Activated B cell treated with CpG ODN at 0.5 μM for 24 hours (primary cell): ENCODE data around the gene POT1. TPM values are rescaled to one million over a fixed set of nuclear protein-coding genes. Genes with fewer than 3 reads are reported as not detected.
A peak's percentile ranks its signal among the peaks of the same experiment; 100 is the strongest.

Experiments
- ATAC-seq: fragments of 200-7000 bp; cut with Tn5 transposase; one replicate; pipeline ENCODE4 v1.10.0; 2021; ENCODE audit warnings: low read depth, mild to moderate bottlenecking, moderate library complexity
- CTCF ChIA-PET: fragments of 350-600 bp; sonication (Branson Sonifier 250); formaldehyde crosslinking; loops from one replicate; lab custom pipeline; 2021; ENCODE audit warnings: antibody characterized with exemption; lab: Charles Lee
- POLR2A ChIA-PET: fragments of 350-600 bp; sonication (Branson Sonifier 250); formaldehyde crosslinking; loops from one replicate; lab custom pipeline; 2021; ENCODE audit warnings: antibody characterized with exemption; lab: Charles Lee
- DNase-seq: peaks from one replicate; pipeline ENCODE4 v3.0.0; 2022
- H3K27ac Mint-ChIP-seq: one replicate; pipeline ENCODE4 v1.8.0; 2020; ENCODE audit warnings: mixed read lengths
- H3K27me3 Mint-ChIP-seq: one replicate; pipeline ENCODE4 v1.8.0; 2021; ENCODE audit warnings: mixed read lengths
- H3K36me3 Mint-ChIP-seq: one replicate; pipeline ENCODE4 v1.8.0; 2021; ENCODE audit warnings: low read depth, mixed read lengths
- H3K4me1 Mint-ChIP-seq: one replicate; pipeline ENCODE4 v1.8.0; 2021; ENCODE audit warnings: mixed read lengths
- H3K4me3 Mint-ChIP-seq: one replicate; pipeline ENCODE4 v1.8.0; 2020; ENCODE audit warnings: mild to moderate bottlenecking, mixed read lengths
- H3K9me3 Mint-ChIP-seq: one replicate; pipeline ENCODE4 v1.8.0; 2020; ENCODE audit warnings: mixed read lengths
- intact Hi-C: fragments of 100-400 bp; cut with micrococcal nuclease; formaldehyde crosslinking; loops from one replicate; pipeline ENCODE4 v1.15.1; 2024
- total RNA-seq: library from RNA; stranded (reverse); gene quantifications from 2 replicates; pipeline ENCODE4 v1.2.3, GENCODE V29; 2022
- TF ChIP-seq, protein P1 (sequence below): fragments of 200-600 bp; IDR thresholded peaks from one replicate; pipeline ENCODE4 v1.8.0; 2022; ENCODE audit warnings: antibody characterized with exemption, mild to moderate bottlenecking

Gene POT1
- total RNA-seq, 1 donor from 2014 or later = 26.8 TPM

DNA sequence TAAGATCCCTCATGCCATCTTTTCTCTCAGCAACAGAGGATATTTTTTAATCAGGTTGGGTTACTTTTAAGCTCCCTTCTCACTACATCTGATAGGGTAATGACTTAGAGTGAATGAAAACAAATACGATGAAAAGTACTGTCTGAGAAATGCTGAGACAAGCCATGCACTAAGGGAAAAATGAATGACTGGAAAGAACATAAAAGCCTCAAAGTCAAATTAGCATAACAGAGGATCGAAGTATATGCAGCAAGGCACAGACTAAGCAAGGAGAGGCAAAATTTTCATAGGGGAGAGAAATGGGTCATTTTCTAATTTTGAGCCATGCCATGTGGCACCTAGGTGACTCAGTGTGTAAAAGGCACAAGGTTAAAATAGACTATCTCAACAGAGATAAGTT lies 8.5 kb upstream of the POT1 start:
- intact Hi-C loops = no loop called here
- no peak overlapping the region for H3K27ac Mint-ChIP-seq
- ChIA-PET CTCF (no interaction called here), POLR2A (no interaction called here)
- no peaks in the 10 kb centered on the region for H3K9me3 Mint-ChIP-seq
- H3K36me3 Mint-ChIP-seq = no peaks in the 10 kb centered on the region
- DNase-seq (no peak), ATAC-seq (no peak)
- H3K4me3 Mint-ChIP-seq = no peak overlapping the region
- H3K27me3 Mint-ChIP-seq = no peaks in the 10 kb centered on the region
- TF ChIP-seq, protein P1, sequence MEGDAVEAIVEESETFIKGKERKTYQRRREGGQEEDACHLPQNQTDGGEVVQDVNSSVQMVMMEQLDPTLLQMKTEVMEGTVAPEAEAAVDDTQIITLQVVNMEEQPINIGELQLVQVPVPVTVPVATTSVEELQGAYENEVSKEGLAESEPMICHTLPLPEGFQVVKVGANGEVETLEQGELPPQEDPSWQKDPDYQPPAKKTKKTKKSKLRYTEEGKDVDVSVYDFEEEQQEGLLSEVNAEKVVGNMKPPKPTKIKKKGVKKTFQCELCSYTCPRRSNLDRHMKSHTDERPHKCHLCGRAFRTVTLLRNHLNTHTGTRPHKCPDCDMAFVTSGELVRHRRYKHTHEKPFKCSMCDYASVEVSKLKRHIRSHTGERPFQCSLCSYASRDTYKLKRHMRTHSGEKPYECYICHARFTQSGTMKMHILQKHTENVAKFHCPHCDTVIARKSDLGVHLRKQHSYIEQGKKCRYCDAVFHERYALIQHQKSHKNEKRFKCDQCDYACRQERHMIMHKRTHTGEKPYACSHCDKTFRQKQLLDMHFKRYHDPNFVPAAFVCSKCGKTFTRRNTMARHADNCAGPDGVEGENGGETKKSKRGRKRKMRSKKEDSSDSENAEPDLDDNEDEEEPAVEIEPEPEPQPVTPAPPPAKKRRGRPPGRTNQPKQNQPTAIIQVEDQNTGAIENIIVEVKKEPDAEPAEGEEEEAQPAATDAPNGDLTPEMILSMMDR = no peak
- no peaks in the 10 kb centered on the region for H3K4me1 Mint-ChIP-seq

DNA sequence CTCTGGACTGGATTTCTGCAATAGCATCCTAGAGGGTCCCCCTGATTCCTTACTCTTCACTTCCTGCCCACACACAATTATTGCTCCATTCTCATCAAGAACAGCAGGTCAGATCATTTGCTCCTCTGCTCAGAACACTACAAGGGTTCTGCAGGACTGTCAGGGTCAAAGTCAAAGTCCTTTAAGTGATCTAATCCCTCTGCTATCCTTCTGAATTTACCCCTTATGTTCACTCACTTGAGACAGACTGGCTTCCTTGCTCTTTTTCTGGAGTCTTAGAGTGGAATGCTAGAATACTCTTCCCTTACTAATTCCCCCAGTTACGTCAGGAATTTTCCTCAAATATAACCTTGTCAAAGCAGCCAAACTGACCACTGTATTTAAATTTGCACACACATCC lies 7.5 kb upstream of the POT1 start:
- no peak for DNase-seq
- ChIA-PET CTCF (no interaction called here), POLR2A (no interaction called here)
- no peaks in the 10 kb centered on the region for H3K9me3 Mint-ChIP-seq
- no peaks in the 10 kb centered on the region for H3K4me1 Mint-ChIP-seq
- ATAC-seq = no peak
- TF ChIP-seq, protein P1 = no peak
- H3K27me3 Mint-ChIP-seq = no peaks in the 10 kb centered on the region
- no peak overlapping the region for H3K4me3 Mint-ChIP-seq
- H3K36me3 Mint-ChIP-seq = no peaks in the 10 kb centered on the region
- intact Hi-C loops = no loop called here
- no peak overlapping the region for H3K27ac Mint-ChIP-seq

DNA sequence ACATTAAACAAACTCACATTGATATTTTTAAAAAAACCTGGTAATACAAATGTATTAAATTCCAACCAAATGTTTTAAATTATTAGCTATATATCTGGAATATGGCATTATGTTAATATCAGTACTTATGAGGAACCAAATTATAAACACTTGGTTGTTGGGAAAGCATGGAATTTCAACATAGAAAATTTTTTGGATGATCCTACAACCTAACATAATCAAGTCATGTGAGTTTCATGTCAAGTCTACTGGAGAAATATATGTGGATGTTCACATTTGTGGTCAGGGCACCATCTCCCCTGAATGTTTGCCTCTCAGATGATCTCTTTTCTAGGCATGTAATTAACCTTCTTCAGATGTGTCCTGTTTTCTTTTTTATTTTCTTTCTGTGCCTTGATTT lies 5.2 kb upstream of the POT1 start:
- TF ChIP-seq, protein P1 = no peak
- DNase-seq = no peak

DNA sequence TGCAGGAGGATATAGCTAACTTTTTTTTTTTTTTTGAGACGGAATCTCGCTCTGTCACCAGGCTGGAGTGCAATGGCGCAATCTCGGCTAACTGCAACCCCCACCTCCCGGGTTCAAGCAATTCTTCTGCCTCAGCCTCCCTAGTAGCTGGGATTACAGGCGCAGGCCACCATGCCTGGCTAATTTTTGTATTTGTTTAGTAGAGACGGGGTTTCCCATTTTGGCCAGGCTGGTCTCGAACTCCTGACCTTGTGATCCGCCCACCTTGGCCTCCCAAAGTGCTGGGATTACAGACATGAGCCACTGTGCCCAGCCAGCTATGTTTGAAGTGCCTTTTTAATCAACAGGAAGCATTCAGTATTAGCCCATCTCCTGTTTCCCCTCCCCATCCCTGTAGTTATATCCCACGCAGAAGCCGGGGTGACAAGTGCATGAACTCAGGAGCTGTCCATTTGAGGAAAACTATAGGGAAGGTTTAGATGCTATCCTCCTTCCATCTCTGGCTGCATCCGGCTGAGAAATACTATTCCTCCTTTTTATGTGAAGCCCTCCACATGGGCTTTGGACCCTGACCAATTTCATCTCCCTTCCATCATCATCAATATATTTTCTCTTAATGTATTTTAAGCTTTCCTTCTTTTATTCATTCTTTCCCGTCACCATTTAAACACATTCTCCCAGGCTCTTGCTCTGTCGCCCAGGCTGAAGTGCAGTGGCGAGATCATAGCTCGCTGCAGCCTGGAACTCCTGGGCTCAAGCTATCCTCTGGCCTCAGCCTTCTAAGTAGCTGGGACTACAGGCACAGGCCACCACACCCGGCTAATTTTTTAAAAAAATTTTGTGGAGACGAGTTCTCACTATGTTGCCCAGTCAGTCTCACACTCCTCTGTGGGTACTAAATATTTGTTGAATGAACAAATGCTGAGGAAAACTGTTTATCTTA lies 1.3 kb upstream of the POT1 start:
- intact Hi-C loops = no loop called here
- TF ChIP-seq, protein P1 = no peak
- Mint-ChIP-seq H3K9me3 (no peaks in the 10 kb centered on the region), H3K27me3 (no peaks in the 10 kb centered on the region), H3K27ac (no peak overlapping the region), H3K4me3 (no peak overlapping the region), H3K36me3 (peaks cover 23% of the 10 kb centered on the region), H3K4me1 (peaks cover 20% of the 10 kb centered on the region)
- ATAC-seq = no peak
- no peak for DNase-seq
- ChIA-PET CTCF (interaction anchor here (1.2 kb wide), 1 partner anchor 10 kb away, joined by 3 read pairs; no protein-coding TSS in a partner anchor), POLR2A (no interaction called here)

More for the DNA sequence above, 5.2 kb upstream of the POT1 start:
- Mint-ChIP-seq H3K36me3 (no peaks in the 10 kb centered on the region), H3K9me3 (no peaks in the 10 kb centered on the region), H3K4me3 (no peak overlapping the region), H3K4me1 (peaks cover 4% of the 10 kb centered on the region), H3K27ac (no peak overlapping the region), H3K27me3 (no peaks in the 10 kb centered on the region)
- intact Hi-C loops = no loop called here
- CTCF ChIA-PET = no interaction called here
- no peak for ATAC-seq
- POLR2A ChIA-PET = no interaction called here

DNA sequence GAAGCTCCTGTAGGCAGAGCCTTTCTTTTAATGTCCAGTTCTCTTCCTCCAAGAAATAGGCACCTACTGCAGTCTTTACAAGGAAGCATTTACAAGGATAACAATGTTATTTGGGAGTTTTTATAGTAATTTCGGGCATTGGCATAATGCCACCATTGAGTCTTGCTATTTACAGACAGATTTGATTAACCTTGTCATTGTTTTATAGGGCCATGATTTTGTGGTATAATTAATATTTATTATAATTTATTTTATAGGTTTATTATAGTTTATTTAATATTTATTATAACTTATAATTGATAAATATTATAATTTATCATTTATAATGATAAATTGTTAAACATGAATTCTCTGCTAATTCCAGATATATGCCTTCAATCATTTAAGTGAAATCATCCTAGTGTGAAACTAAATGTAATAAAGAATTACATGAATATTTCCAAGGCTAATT lies 573 bp upstream of the POT1 start:
- TF ChIP-seq, protein P1 = no peak
- Mint-ChIP-seq H3K9me3 (no peaks in the 10 kb centered on the region), H3K4me3 (peak overlapping the region; percentile 97), H3K36me3 (peaks cover 29% of the 10 kb centered on the region), H3K4me1 (peaks cover 23% of the 10 kb centered on the region), H3K27ac (peak overlapping the region; percentile 89), H3K27me3 (no peaks in the 10 kb centered on the region)
- POLR2A ChIA-PET = interaction anchor here (1.5 kb wide), 2 partner anchors 1182 to 1372 kb away, joined by 3 to 8 read pairs; partner anchors contain the start of genes NDUFA5 and WASL
- DNase-seq = no peak
- CTCF ChIA-PET = interaction anchor here (1.2 kb wide), 1 partner anchor 10 kb away, joined by 3 read pairs; no protein-coding TSS in a partner anchor
- intact Hi-C loops = no loop called here
- no peak for ATAC-seq
